ENCODE results near the gene COQ8A.

The COQ8A gene

GRCh38 chr1:226981386-226981817, 41.3 kb downstream of the COQ8A start:
- no peak for TF ChIP-seq SUZ12 (IDR thresholded peaks at IDR 0.05; ENCODE audit: extremely low read depth, insufficient read depth, insufficient read length)
- TF ChIP-seq YY1 (IDR thresholded peaks at IDR 0.05; ENCODE audit: insufficient read depth, insufficient read length) = no peak
- no peak for TF ChIP-seq ZNF274 (IDR thresholded peaks at IDR 0.05; ENCODE audit: low read depth, low read length)
- peaks cover 10% of the 10 kb centered on the region for H3K36me3 ChIP-seq (ENCODE audit: insufficient read depth, insufficient read length, low read length)

DNA sequence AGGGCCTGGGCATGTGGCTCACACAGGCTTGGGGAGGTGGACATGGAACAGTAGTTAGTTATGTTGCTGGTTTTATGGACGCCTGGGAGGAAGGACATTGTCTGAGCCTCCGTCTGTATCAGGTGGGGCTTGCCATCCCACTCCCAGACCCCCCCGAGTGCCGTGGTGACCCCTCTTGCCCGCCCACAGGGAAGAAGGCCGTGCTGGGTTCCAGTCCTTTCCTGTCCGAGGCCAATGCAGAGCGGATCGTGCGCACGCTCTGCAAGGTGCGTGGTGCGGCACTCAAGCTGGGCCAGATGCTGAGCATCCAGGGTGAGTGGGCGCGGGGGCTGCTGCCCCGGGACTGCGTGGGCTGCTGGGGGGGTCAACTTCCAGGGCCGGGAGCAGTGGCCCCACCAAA, 41.7 kb downstream of the COQ8A start:
- no peaks in the 10 kb centered on the region for H3K27me3 ChIP-seq (ENCODE audit: insufficient read depth, insufficient read length)
- peaks cover 16% of the 10 kb centered on the region for H3K4me1 ChIP-seq (ENCODE audit: insufficient read depth, insufficient read length)
- TF ChIP-seq ZNF274 (IDR thresholded peaks at IDR 0.05; ENCODE audit: low read depth, low read length) = no peak
- no peak for TF ChIP-seq SUZ12 (IDR thresholded peaks at IDR 0.05; ENCODE audit: extremely low read depth, insufficient read depth, insufficient read length)
- no peak for TF ChIP-seq YY1 (IDR thresholded peaks at IDR 0.05; ENCODE audit: insufficient read depth, insufficient read length)
- no peak overlapping the region for H3K4me3 ChIP-seq (ENCODE audit: insufficient read length, low read depth)
- no peak overlapping the region for H3K9ac ChIP-seq (ENCODE audit: insufficient read length, low read depth)
- peaks cover 14% of the 10 kb centered on the region for H3K36me3 ChIP-seq (ENCODE audit: insufficient read depth, insufficient read length, low read length)
- DNase-seq (ENCODE audit: low read depth, low spot score) = no peak
- no peaks in the 10 kb centered on the region for H3K9me3 ChIP-seq (ENCODE audit: insufficient read depth, low read length)

More at GRCh38 chr1:226981386-226981817, 41.3 kb downstream of the COQ8A start:
- H3K9ac ChIP-seq (ENCODE audit: insufficient read length, low read depth) = no peak overlapping the region
- H3K4me3 ChIP-seq (ENCODE audit: insufficient read length, low read depth) = no peak overlapping the region
- H3K27me3 ChIP-seq (ENCODE audit: insufficient read depth, insufficient read length) = no peaks in the 10 kb centered on the region
- no peaks in the 10 kb centered on the region for H3K9me3 ChIP-seq (ENCODE audit: insufficient read depth, low read length)
- no peak for DNase-seq (ENCODE audit: low read depth, low spot score)
- H3K4me1 ChIP-seq (ENCODE audit: insufficient read depth, insufficient read length) = peaks cover 14% of the 10 kb centered on the region

DNA sequence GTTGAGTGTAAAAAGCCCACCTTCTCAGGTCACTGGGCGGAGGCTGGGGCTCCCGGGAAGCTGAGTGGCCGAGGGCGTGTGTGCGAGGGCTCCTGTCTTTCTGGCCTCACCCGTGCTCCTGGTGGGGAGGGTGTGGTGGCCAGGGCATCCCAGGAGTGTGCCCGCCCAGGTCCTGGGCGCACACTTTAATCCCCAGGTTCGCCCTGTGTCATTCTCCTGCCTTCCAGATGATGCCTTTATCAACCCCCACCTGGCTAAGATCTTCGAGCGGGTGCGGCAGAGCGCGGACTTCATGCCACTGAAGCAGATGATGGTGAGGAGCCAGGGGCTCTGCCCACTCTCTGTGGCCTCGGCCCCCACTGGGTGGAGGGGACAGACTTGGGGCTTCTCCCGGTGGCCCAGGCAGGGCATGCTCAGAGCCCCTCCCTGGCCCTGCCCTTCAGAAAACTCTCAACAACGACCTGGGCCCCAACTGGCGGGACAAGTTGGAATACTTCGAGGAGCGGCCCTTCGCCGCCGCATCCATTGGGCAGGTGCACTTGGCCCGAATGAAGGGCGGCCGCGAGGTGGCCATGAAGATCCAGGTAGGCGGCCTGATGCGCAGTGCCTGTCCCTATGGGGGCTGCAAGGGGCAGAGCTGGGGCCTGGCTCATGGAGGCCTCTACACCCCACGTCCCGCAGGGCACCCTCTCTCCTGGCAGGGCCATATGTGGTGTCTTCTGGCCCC, 42.5 kb downstream of the COQ8A start:
- Histone ChIP-seq H3K27me3 (ENCODE audit: insufficient read depth, insufficient read length) (no peaks in the 10 kb centered on the region), H3K4me1 (ENCODE audit: insufficient read depth, insufficient read length) (peaks cover 15% of the 10 kb centered on the region), H3K36me3 (ENCODE audit: insufficient read depth, insufficient read length, low read length) (peaks cover 21% of the 10 kb centered on the region), H3K9me3 (ENCODE audit: insufficient read depth, low read length) (no peaks in the 10 kb centered on the region), H3K9ac (ENCODE audit: insufficient read length, low read depth) (no peak overlapping the region), H3K4me3 (ENCODE audit: insufficient read length, low read depth) (no peak overlapping the region)
- TF ChIP-seq YY1 (IDR thresholded peaks at IDR 0.05; ENCODE audit: insufficient read depth, insufficient read length) (no peak), SUZ12 (IDR thresholded peaks at IDR 0.05; ENCODE audit: extremely low read depth, insufficient read depth, insufficient read length) (no peak), ZNF274 (IDR thresholded peaks at IDR 0.05; ENCODE audit: low read depth, low read length) (no peak)
- DNase-seq (ENCODE audit: low read depth, low spot score) = no peak

DNA sequence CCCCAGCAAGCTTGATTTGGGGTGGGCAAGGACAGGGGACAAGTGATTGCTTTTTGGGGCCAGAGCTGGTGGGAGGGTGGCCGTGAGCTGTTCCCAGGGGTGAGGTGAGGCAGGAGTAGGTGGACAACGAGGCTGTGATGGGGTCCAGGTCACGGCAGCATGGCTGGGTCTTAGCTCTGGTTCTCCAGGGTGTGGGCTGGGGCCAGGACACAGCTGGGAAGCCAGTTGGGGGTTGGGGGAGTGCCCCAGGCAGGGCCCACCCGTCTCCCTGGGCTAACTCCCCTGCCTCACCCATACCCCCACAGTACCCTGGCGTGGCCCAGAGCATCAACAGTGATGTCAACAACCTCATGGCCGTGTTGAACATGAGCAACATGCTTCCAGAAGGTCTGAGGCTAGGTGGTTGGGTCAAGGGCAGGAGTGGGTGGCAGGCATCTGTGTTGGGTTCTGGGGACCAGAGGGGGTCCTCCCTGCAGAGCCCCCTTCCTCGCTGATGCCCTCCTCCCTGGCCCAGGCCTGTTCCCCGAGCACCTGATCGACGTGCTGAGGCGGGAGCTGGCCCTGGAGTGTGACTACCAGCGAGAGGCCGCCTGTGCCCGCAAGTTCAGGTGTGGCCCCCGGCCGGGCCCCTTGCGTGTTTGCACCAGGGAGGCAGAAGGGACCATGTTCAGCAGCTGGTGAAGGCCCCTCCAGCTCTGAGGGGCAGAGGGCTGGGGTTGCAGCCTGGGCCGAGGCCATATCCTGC, 43.3 kb downstream of the COQ8A start:
- Histone ChIP-seq H3K4me1 (ENCODE audit: insufficient read depth, insufficient read length) (peaks cover 23% of the 10 kb centered on the region), H3K36me3 (ENCODE audit: insufficient read depth, insufficient read length, low read length) (peaks cover 21% of the 10 kb centered on the region), H3K9me3 (ENCODE audit: insufficient read depth, low read length) (no peaks in the 10 kb centered on the region), H3K9ac (ENCODE audit: insufficient read length, low read depth) (no peak overlapping the region), H3K4me3 (ENCODE audit: insufficient read length, low read depth) (no peak overlapping the region), H3K27me3 (ENCODE audit: insufficient read depth, insufficient read length) (no peaks in the 10 kb centered on the region)
- TF ChIP-seq YY1 (IDR thresholded peaks at IDR 0.05; ENCODE audit: insufficient read depth, insufficient read length) (no peak), SUZ12 (IDR thresholded peaks at IDR 0.05; ENCODE audit: extremely low read depth, insufficient read depth, insufficient read length) (no peak), ZNF274 (IDR thresholded peaks at IDR 0.05; ENCODE audit: low read depth, low read length) (no peak)
- DNase-seq (ENCODE audit: low read depth, low spot score) = no peak

DNA sequence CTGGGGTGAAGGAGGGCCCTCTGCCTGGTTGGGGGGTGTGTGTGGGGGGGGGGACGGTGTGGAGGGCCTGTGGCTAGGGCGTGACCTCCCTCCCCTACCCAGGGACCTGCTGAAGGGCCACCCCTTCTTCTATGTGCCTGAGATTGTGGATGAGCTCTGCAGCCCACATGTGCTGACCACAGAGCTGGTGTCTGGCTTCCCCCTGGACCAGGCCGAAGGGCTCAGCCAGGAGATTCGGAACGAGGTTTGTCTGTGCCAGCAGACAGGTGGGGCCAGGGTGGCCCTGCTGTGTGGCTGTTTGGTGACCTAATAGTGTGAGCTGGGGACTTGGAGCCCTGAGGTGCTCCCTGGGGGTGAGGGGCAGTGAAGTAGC, 43.9 kb downstream of the COQ8A start:
- Histone ChIP-seq H3K4me3 (ENCODE audit: insufficient read length, low read depth) (no peak overlapping the region), H3K9me3 (ENCODE audit: insufficient read depth, low read length) (no peaks in the 10 kb centered on the region), H3K27me3 (ENCODE audit: insufficient read depth, insufficient read length) (no peaks in the 10 kb centered on the region), H3K36me3 (ENCODE audit: insufficient read depth, insufficient read length, low read length) (peaks cover 21% of the 10 kb centered on the region), H3K9ac (ENCODE audit: insufficient read length, low read depth) (no peak overlapping the region), H3K4me1 (ENCODE audit: insufficient read depth, insufficient read length) (peaks cover 23% of the 10 kb centered on the region)
- TF ChIP-seq YY1 (IDR thresholded peaks at IDR 0.05; ENCODE audit: insufficient read depth, insufficient read length) = no peak
- no peak for TF ChIP-seq SUZ12 (IDR thresholded peaks at IDR 0.05; ENCODE audit: extremely low read depth, insufficient read depth, insufficient read length)
- TF ChIP-seq ZNF274 (IDR thresholded peaks at IDR 0.05; ENCODE audit: low read depth, low read length) = no peak
- DNase-seq (ENCODE audit: low read depth, low spot score) = no peak

DNA sequence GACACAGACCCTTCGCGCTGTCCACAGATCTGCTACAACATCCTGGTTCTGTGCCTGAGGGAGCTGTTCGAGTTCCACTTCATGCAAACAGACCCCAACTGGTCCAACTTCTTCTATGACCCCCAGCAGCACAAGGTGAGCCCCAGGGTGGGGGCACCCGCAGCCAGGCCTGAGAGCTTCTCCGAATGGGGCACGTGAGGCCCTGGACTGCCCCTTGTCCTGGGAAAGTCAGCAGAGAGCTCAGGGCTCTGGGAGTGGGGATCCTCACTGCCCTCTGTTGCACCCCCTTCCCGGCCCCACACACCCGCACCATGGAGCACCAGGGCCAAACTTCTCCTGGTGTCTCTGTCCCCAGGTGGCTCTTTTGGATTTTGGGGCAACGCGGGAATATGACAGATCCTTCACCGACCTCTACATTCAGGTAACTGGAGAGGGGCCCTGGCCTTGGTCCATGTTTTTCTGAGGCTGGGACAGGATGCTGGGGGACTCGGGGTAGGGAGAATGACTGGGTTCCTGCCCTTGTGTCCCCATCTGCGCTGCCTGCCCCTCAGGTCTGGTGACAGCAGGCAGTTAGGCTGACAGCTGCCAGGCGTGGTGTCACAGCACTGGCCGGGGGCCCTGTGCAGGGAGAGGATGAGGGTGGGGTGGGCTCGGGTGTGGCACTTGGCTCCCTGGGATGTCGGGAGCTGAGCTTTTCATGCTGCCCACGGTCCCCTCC, 44.6 kb downstream of the COQ8A start:
- Histone ChIP-seq H3K9ac (ENCODE audit: insufficient read length, low read depth) (no peak overlapping the region), H3K4me3 (ENCODE audit: insufficient read length, low read depth) (no peak overlapping the region), H3K4me1 (ENCODE audit: insufficient read depth, insufficient read length) (peaks cover 16% of the 10 kb centered on the region), H3K9me3 (ENCODE audit: insufficient read depth, low read length) (no peaks in the 10 kb centered on the region), H3K36me3 (ENCODE audit: insufficient read depth, insufficient read length, low read length) (peaks cover 21% of the 10 kb centered on the region), H3K27me3 (ENCODE audit: insufficient read depth, insufficient read length) (no peaks in the 10 kb centered on the region)
- TF ChIP-seq ZNF274 (IDR thresholded peaks at IDR 0.05; ENCODE audit: low read depth, low read length) (no peak), SUZ12 (IDR thresholded peaks at IDR 0.05; ENCODE audit: extremely low read depth, insufficient read depth, insufficient read length) (no peak), YY1 (IDR thresholded peaks at IDR 0.05; ENCODE audit: insufficient read depth, insufficient read length) (no peak)
- DNase-seq (ENCODE audit: low read depth, low spot score) = no peak
